BJ (cell line): ENCODE data around the gene LPAR1. TPM values are rescaled to one million over a fixed set of nuclear protein-coding genes. Genes with fewer than 3 reads are reported as not detected.

Experiments
- CTCF ChIA-PET: fragments of 350-600 bp; formaldehyde crosslinking; extraction: SDS; loops from one replicate; lab custom pipeline; 2021; ENCODE audit warnings: antibody characterized with exemption, inconsistent platforms; lab: Yijun Ruan, JAX
- POLR2A ChIA-PET: fragments of 300-600 bp; sonication (Branson Sonifier 250); formaldehyde crosslinking; extraction: SDS; loops from one replicate; lab custom pipeline; 2021; ENCODE audit warnings: antibody characterized with exemption; lab: Charles Lee
- DNase-seq: peaks from one replicate; pipeline ENCODE4 v3.0.0-alpha.2; 2011; ENCODE audit warnings: low read depth
- H3K27me3 ChIP-seq: 2 replicates; pipeline ENCODE4 v1.6.0; 2011; ENCODE audit warnings: low read length; ENCODE audit not compliant: control insufficient read depth, insufficient read depth
- H3K36me3 ChIP-seq: 2 replicates; pipeline ENCODE4 v1.5.1; 2011; ENCODE audit warnings: low read length; ENCODE audit not compliant: control insufficient read depth, insufficient read depth
- H3K4me3 ChIP-seq: 2 replicates; pipeline ENCODE4 v1.5.1; 2011; ENCODE audit warnings: low read depth, mild to moderate bottlenecking, control low read depth, low read length
- polyA plus RNA-seq: library from polyadenylated mRNA; depleted of rRNA; stranded (reverse); fragments of >200 nt; gene quantifications from 2 replicates; pipeline ENCODE4 v1.2.3, GENCODE V29; 2011
- TF ChIP-seq, protein P1 (sequence below): IDR thresholded peaks from 2 replicates; pipeline ENCODE4 v1.5.1; 2011; ENCODE audit warnings: low read depth, mild to moderate bottlenecking, control low read depth, inconsistent platforms, low read length, moderate library complexity; ENCODE audit not compliant: insufficient read depth

The LPAR1 gene
- polyA plus RNA-seq, 1 experiment = 224 TPM

DNA sequence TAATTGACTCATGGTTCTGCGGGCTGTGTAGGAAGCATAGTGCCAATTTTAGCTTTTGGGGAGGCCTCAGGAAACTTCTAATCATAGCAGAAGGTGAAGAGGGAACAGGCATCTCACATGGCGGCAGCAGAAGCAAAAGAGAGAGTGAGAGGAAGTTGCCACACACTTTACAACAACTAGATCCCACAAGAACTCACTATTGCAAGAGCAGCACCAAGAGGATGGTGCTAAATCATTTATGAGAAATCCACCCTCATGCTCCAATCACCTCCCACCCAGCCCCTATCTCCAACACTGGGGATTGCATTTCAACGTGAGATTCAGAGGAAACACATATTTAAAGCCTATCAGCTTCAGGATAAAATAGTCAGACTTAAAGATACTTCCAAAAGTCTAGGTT lies 36.1 kb upstream of the LPAR1 start:
- TF ChIP-seq, protein P1, sequence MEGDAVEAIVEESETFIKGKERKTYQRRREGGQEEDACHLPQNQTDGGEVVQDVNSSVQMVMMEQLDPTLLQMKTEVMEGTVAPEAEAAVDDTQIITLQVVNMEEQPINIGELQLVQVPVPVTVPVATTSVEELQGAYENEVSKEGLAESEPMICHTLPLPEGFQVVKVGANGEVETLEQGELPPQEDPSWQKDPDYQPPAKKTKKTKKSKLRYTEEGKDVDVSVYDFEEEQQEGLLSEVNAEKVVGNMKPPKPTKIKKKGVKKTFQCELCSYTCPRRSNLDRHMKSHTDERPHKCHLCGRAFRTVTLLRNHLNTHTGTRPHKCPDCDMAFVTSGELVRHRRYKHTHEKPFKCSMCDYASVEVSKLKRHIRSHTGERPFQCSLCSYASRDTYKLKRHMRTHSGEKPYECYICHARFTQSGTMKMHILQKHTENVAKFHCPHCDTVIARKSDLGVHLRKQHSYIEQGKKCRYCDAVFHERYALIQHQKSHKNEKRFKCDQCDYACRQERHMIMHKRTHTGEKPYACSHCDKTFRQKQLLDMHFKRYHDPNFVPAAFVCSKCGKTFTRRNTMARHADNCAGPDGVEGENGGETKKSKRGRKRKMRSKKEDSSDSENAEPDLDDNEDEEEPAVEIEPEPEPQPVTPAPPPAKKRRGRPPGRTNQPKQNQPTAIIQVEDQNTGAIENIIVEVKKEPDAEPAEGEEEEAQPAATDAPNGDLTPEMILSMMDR = no peak
- no peak for DNase-seq
- CTCF ChIA-PET = interaction anchor here (0.7 kb wide), 1 partner anchor 184 kb away, joined by 3 read pairs; no protein-coding TSS in a partner anchor

DNA sequence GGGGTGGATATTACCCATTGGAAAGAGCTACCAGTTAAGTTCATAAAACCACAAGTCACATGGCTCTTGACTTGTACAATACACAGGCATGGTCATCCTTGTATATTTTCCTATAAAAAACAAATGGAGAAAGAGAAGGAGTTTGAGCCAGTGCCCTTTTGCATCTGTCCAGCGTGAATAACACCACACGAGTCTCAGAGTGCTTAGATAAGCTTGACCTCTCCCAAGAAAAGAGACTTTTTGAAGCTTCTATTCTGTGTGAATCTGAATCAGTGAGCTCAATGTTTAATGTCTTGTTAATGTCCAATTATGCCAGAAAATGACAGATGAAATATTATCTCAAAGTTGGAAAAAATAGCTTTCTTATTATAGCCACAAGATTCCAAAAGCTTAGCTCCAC lies 30.9 kb upstream of the LPAR1 start:
- H3K4me3 ChIP-seq = no peak overlapping the region
- TF ChIP-seq, protein P1 = no peak

More for the DNA sequence above, 36.1 kb upstream of the LPAR1 start:
- Histone ChIP-seq H3K27me3 (no peaks in the 10 kb centered on the region), H3K4me3 (no peak overlapping the region), H3K36me3 (no peaks in the 10 kb centered on the region)
- POLR2A ChIA-PET = no interaction called here

DNA sequence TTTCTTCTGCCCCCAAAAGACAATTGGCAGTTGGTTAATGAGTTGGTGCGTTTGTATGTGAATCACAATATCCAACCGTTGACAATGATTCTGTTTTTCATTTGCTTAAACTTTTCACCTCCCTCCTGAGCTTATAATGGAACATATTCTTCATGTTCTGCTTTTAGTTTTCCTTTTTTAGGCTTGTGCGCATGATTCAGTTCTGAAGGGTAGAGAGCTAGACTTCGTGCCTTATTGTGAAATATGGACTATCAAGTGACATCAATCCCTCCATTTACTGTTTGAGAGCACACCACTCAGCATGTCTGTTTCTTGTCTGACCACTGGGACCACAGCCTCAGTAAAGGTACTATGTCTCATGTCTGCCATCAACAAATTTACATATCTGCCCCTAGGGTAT lies 30.5 kb upstream of the LPAR1 start:
- ChIA-PET POLR2A (no interaction called here), CTCF (interaction anchor here (0.9 to 1.5 kb wide), 5 partner anchors 8 to 95 kb away, joined by 3 to 4 read pairs (median 3); no protein-coding TSS in a partner anchor)
- H3K27me3 ChIP-seq = no peaks in the 10 kb centered on the region
- no peak for DNase-seq
- H3K4me3 ChIP-seq = no peak overlapping the region; the same call in 1 of the 2 replicates
- TF ChIP-seq, protein P1 = no peak
- no peaks in the 10 kb centered on the region for H3K36me3 ChIP-seq

More for the DNA sequence above, 30.9 kb upstream of the LPAR1 start:
- no peak for DNase-seq
- ChIA-PET POLR2A (no interaction called here), CTCF (interaction anchor here (1.0 to 1.5 kb wide), 4 partner anchors 8 to 95 kb away, joined by 3 to 4 read pairs (median 3); no protein-coding TSS in a partner anchor)
- Histone ChIP-seq H3K36me3 (no peaks in the 10 kb centered on the region), H3K27me3 (no peaks in the 10 kb centered on the region)

DNA sequence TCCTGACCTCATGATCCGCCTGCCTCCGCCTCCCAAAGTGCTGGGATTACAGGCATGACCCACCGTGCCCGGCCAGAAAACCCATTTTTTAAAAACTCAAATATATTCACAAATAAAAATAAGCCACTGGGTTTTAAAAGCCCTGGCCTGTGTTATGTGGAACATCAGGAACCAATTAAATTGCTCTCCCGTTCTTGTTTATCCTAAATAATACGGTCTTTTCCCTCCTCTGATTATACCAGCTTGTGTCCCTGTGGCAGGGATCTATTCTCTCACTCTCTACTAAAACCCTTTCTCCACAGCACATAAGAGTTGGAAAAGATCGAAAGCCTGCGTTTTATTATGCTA lies 30.1 kb upstream of the LPAR1 start:
- no peak overlapping the region; the same call in 1 of the 2 replicates for H3K4me3 ChIP-seq
- H3K36me3 ChIP-seq = no peaks in the 10 kb centered on the region
- no peaks in the 10 kb centered on the region for H3K27me3 ChIP-seq
- POLR2A ChIA-PET = interaction anchor here (0.7 kb wide), 1 partner anchor 156 kb away, joined by 6 read pairs; no protein-coding TSS in a partner anchor
- TF ChIP-seq, protein P1 = no peak
- DNase-seq = no peak
- CTCF ChIA-PET = interaction anchor here (0.9 to 1.5 kb wide), 4 partner anchors 9 to 96 kb away, joined by 3 to 4 read pairs (median 3); no protein-coding TSS in a partner anchor

DNA sequence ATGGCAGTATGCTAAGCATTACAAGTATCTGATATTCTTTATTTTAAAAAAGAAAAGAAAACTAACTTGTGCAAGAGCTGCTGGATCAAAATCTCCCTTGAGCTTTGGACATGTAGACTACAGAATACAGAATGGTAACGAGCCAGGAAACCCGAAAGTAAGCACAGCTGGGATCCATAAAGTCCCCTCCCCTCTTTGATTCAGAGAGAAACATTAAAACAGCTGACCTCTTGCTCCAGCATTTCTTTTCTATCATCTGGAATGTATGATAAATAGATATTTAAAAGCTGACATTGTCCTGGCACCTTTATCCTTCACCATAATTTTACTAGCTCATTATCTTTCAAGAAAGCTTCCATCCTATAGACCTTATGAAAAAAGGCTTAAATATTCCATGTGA lies 28.2 kb upstream of the LPAR1 start:
- DNase-seq = no peak
- TF ChIP-seq, protein P1 = no peak
- Histone ChIP-seq H3K27me3 (no peaks in the 10 kb centered on the region), H3K4me3 (no peak overlapping the region), H3K36me3 (no peaks in the 10 kb centered on the region)
- CTCF ChIA-PET = interaction anchor here (1.1 to 1.5 kb wide), 3 partner anchors 18 to 32 kb away, joined by 3 to 4 read pairs (median 3); no protein-coding TSS in a partner anchor
- POLR2A ChIA-PET = no interaction called here
